Sciatic nerve (tissue), 2 donors: ENCODE measurements around the gene MT1G. TPM values are rescaled to one million over a fixed set of nuclear protein-coding genes. Genes with fewer than 3 reads are reported as not detected.

Experiments
- ATAC-seq: fragments of 200-7000 bp; cut with Tn5 transposase; one replicate; pipeline ENCODE4 v1.9.1; 2020; ENCODE audit warnings: mild to moderate bottlenecking, moderate library complexity
- DNase-seq: peaks from one replicate; pipeline ENCODE4 v3.0.0-alpha.2; 2020; ENCODE audit warnings: low spot score
- intact Hi-C: fragments of 100-400 bp; cut with DNase I; formaldehyde crosslinking; loops from one replicate; pipeline ENCODE4 v1.14.2; 2022
- total RNA-seq: library from RNA; stranded (reverse); fragmentation: NEBNext Ultra II Directional; extraction: Animal tissue kit (Norgen Biotek cat#: 25700); gene quantifications from one replicate; pipeline ENCODE4 v1.2.1, GENCODE V29; 2021
- donor health status: DM: no; HTN: no; CAD: no.
- donor health status: DM: no; HTN: no; CAD: no.

Gene MT1G
- total RNA-seq, 1 donor from 2014 or later, result 2.5 TPM

DNA sequence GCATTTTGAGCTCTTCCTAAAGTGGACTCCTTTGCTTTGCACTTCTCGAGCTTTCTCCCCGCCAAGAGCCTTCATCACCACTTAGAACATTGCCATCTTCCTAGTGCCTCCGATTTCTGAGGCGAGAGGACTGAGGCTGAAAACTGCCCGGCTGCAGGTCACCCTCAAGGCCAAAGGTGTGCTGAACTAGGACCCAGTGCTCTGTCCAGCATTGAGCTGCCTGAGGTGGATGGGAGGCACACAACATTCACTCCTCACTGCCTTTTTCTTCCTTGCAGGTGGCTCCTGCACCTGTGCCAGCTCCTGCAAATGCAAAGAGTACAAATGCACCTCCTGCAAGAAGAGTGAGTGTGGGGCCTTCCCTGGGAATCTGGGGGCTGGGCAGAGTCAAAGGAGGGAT is 24.0 kb downstream of the MT1G start:
- ATAC-seq (no peak), DNase-seq (no peak)
- intact Hi-C loops, result no loop called here

DNA sequence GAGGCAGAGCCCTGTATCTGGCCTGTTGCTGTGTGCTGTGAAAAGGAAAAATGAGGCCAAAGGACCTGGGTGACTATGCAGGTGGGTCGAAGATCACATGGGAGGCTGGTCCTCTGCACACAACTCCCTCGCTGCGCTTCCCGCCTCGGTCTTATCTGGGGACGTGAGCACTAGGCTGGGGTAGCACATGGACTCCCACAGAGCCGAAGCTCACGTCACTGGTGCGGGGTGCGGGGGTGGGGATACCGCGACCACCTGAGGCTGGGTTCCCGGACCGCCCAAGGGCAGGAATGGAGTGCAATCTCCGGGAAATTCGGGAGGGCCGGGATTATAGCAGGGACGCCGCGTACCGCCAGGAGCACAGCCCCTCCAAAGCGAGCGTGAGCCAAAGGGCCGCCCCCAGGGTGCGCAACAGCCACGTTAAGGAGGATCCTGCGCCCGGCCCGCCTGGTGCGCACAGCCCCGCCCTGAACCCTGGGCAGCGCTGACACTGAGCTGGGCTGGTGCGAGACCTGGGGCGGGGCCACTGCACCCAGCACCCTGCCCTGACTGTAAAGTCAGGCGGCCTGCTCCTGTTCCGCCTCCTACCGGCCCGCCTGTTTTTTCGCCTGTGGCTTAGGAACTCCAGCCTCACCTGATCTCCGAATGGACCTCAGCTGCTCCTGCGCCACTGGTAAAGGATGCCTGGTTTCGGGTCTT is 24.6 kb downstream of the MT1G start:
- peak; percentile 75 for DNase-seq
- intact Hi-C loops, result no loop called here
- peak; percentile 90 for ATAC-seq

DNA sequence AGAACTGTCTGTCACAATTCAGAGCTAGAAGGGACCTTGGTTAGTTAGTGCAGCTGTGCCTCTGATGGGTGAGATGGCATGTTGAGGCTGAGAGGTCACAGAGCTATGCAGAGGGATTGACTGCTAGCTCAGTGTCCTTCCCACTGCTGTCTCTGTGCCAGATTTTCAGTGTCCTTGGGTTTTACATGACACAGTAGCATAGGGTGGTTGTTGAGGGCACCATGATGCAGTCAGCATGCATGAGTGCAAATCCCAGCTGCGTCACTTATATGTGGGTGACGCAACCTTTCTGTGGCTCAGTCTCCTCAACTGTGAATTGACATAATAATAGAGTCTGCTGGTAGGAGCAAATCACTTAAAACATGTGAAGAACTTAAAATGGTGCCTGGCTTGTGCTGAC is 26.7 kb downstream of the MT1G start:
- intact Hi-C loops, result no loop called here
- DNase-seq (no peak), ATAC-seq (no peak)

DNA sequence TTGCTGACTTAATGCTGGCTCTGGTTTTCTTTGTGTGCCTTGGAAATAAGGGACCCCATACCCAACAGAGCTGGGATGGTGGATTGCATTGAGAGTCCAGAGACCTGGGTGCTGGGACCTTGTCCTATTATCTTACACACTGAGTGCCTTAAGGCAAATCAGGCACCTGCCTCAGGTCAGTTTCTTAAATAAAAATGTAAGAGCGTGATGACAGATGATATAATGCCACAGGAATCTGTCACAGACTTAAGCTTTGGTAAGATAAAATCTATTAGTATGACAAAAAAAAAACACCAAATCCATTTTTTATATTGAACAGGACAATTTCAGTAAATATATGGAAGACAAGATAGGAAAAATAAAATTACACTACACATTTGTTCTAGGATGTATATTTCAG is 27.8 kb downstream of the MT1G start:
- intact Hi-C loops, result no loop called here
- DNase-seq, result no peak
- no peak for ATAC-seq

DNA sequence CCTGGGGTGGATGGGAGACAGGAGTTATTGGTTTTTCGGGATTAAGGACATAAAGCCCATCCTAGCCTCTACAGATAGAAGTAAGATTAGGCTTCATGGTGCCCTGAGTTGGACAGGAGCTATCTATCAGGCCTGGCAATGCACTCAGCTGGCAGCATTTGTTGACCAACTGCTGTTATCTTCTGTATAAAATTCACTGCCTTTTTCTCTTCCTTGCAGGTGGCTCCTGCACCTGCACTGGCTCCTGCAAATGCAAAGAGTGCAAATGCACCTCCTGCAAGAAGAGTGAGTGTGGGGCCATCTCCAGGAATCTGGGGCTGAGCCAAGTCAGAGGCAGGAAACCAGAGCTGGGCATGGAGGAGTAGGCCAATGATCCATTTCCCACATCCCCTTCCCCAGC is 28.8 kb downstream of the MT1G start:
- ATAC-seq, result no peak
- intact Hi-C loops, result no loop called here
- peak; percentile 45 for DNase-seq

DNA sequence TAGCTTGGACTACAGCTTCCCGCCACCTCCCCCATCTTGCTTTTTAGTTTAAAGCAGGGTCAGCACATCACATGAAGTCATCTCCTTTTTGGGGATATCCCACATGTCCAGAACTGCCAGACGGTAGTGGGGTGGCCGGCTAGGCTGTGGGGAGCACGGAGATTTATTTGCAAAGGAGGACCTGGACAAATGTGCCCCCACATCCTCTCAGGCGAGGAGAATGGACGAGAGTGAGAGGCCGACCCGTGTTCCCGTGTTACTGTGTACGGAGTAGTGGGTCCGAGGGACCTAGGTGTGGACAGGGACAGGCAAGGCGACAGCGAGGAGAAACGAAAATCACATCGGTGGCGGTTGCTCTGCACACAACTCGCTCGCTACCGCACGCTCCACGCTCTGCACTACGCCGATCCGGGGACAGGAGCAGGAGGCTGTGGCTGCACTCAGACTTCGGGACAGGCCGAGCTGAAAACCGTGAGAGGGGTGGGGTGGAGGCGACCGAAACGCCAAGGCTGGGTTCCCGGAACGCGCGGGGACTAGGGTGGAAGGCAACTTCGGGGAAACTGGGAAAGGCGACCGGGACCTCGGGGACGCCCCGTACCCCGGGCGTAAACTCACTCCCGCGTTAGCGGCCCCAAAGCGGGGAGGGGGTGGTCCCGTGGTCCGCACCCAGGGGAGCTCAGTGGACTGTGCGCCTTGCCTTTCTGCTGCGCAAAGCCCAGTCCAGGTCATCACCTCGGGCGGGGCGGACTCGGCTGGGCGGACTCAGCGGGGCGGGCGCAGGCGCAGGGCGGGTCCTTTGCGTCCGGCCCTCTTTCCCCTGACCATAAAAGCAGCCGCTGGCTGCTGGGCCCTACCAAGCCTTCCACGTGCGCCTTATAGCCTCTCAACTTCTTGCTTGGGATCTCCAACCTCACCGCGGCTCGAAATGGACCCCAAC is 29.8 kb downstream of the MT1G start, which contains the start of gene MT1A:
MT1A (plus strand) TSS at position 853 of the 937 bp plus-strand sequence; CDS start at position 926, 73 bp downstream.
- intact Hi-C loops, result no loop called here
- DNase-seq, result peak; percentile 87
- ATAC-seq, result peak; percentile 88

DNA sequence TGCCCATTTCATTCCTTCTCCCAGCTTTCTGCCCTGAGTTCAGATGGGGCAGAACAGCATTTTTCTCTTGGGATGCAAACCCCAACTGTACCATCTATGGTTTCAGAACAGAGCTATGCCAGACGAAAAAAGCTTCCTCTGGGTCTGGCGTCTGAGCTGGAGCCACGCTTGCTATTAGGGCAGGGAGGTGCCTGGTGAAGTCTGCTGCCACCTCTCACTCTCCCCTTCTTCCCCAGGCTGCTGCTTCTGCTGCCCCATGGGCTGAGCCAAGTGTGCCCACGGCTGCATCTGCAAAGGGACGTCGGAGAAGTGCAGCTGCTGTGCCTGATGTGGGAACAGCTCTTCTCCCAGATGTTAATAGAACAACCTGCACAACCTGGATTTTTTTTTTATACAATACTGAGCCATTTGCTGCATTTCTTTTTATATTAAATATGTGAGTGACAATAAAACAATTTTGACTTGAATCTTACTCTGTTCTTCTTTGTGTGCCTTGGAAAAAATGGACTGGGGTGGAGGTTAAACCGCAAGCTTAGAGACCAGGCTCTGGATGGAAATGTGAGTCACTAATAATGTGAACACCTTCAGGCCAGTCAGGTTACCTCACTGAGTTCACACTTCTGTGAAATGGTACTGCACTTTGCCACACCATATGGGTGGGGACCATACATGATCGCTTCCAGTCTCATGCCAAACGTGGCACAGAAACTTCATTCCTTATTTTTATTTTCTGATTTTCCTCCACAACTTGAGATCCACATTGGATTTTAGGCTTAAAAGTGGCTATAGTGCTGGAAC is 31.1 kb downstream of the MT1G start:
- no peak for ATAC-seq
- intact Hi-C loops, result no loop called here
- DNase-seq, result peak; percentile 27

DNA sequence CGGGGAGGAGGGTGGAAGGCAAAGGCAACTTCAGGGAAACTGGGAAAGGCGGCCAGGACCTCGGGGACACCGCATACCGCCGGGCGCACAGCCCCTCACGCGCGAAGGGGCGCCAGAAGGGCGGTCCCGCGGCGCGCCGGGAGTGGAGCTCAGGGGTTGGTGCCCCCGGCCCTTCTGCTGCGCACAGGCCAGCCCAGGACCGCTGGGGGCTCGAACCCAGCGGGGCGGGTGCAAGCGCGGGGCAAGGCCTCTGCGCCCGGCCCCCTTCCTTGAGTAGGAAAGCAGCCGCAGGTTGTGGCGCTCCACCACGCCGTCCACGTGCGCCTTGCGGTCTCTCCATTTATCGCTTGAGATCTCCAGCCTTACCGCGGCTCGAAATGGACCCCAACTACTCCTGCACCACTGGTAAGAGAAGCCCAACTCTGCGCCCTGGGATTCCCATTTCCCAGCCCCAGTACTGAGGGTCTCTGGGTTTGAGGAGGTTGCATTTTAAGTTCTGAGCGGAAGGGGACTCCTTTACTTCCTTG is 32.4 kb downstream of the MT1G start:
- intact Hi-C loops, result no loop called here
- ATAC-seq (no peak), DNase-seq (no peak)

DNA sequence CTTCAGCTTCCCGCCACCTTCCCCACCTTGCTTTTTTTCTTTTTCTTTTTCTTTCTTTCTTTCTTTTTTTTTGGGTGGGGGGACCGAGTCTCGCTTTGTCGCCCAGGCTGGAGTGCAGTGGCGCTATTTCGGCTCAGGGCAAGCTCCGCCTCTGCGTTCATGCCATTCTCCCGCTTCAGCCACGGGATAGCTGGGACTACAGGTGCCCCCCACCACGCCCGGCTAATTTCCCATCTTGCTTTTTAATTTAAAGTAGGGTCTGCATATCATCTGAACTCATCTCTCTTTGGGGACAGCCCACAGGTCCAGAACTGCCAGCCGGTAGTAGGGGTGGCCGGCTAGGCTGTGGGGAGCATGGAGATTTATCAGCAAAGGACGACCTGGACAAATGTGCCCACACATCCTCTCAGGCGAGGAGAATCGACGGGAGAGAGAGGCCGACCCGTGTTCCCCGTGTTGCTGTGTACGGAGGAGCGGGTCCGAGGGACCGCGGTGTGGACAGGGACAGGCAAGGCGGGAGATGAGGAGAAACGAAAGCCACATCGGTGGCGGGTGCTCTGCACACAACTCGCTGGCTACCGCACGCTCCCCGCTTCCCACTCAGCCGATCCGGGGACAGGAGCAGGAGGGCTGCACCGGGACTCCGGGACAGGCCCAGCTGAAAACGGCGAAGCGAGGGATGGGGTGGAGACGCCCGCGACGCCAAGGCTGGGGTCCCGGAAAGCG is 33.0 kb downstream of the MT1G start:
- DNase-seq (peak; percentile 53), ATAC-seq (no peak)
- intact Hi-C loops, result no loop called here

DNA sequence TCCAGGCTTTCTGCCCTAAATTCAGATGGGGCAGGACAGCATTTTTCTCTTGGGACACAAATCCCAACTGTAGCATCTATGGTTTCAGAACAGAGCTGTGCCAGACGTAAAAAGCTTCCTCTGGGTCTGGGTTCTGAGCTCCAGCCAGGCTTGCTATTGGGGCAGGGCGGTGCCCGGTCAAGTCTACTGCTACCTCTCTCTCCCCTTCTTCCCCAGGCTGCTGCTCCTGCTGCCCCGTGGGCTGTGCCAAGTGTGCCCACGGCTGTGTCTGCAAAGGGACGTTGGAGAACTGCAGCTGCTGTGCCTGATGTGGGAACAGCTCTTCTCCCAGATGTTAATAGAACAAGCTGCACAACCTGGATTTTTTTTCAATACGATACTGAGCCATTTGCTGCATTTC is 34.3 kb downstream of the MT1G start:
- DNase-seq (peak; percentile 44), ATAC-seq (no peak)
- intact Hi-C loops, result no loop called here

DNA sequence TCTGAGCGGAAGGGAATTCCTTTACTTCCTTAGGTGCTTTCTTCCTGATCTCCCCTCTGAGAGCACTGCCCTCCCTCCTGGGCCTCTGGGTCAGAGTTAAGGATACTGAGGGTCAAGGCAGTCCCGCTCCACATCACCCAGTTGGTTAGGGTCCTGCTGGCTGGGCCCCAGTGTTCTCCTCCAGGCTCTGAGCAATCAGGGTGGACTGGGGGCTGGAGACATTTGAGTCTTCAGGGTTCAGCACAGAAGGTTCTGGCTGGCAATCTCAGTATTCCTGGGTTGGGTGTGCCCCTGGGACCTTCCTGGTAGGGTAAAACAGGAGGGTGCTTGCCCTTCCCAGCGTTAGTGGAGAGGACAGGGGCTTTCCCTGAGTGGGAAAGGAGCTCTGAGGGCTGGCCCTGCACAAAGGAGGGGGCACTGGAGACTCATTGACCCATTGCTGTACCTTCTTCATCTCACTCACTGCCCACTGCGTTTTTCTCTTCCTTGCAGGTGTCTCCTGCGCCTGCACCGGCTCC is 35.0 kb downstream of the MT1G start:
- peak; percentile 5 for ATAC-seq
- peak; percentile 51 for DNase-seq
- intact Hi-C loops, result no loop called here

DNA sequence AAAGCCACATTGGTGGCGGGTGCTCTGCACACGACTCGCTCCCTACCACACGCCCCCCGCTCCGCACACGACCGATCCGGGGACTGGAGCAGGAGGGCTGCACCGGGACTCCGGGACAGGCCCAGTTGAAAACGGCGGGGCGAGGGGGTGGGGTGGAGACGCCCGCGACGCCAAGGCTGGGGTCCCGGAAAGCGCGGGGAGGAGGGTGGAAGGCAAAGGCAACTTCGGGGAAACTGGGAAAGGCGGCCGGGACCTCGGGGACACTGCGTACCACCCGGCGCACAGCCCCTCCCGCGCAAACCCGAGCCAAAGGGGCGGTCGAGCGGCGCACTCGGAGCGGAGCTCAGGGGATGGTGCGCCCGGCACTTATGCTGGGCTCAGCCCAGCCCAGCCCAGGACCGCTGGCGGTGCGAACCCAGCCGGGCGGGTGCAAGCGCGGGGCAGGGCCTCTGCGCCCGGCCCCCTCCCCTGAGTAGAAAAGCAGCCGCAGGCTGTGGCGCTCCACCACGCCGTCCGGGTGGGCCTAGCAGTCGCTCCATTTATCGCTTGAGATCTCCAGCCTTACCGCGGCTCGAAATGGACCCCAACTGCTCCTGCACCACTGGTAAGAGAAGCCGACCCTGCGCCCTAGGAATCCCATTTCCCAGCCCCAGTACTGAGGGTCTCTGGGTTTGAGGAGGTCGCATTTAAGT is 35.6 kb downstream of the MT1G start, which contains the start of gene MT1M:
MT1M (plus strand) TSS at position 504 of the 692 bp plus-strand sequence; CDS start at position 577, 73 bp downstream.
- DNase-seq, result peak; percentile 66
- intact Hi-C loops, result no loop called here
- ATAC-seq, result peak; percentile 82

DNA sequence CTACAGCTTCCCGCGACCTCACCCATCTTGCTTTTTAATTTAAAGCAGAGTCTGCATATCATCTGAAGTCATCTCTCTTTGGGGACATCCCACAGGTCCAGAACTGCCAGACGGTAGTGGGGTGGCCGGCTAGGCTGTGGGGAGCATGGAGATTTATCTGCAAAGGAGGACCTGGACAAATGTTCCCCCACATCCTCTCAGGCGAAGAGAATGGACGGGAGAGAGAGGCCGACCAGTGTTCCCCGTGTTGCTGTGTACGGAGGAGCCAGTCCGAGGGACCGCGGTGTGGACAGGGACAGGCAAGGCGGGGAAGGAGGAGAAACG is 36.1 kb downstream of the MT1G start:
- ATAC-seq (no peak), DNase-seq (no peak)
- intact Hi-C loops, result no loop called here

DNA sequence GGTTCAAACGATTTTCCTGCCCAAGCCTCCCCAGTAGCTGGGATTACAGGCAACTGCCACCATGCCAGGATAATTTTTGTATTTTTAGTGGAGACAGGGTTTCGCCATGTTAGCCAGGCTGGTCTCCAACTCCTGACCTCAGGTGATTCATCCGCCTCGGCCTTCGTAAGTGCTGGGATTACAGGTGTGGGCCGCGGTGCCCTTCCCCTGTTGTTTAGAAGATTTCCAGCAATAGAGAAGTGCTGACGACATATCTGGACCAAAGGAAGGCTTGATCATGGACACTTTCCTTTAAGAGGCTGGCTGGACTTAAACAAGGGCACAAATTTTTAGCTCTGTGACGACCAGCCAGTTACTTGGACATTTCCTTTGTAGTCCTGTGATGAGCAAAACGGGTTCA is 36.7 kb downstream of the MT1G start:
- DNase-seq, result peak; percentile 44
- no peak for ATAC-seq
- intact Hi-C loops, result no loop called here

DNA sequence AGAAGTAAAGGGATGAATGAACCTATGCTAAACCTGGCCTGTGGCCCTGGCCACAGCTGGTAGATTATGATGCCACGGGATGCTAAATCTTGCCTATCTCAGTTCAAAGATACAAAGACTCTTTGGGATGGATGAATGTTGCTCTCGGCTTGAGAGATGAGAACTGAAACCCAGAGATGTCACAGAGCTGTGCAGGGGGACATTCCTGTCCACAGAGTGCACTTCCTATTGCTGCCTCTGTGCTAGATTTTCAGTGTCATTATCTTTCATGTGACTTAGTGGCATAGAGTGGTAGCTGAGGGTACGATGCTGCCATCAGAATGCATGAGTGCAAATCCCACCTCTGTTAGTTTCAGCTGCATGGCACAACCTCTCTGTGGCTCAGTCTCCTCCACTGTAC is 37.7 kb downstream of the MT1G start:
- no peak for ATAC-seq
- intact Hi-C loops, result no loop called here
- DNase-seq, result no peak

DNA sequence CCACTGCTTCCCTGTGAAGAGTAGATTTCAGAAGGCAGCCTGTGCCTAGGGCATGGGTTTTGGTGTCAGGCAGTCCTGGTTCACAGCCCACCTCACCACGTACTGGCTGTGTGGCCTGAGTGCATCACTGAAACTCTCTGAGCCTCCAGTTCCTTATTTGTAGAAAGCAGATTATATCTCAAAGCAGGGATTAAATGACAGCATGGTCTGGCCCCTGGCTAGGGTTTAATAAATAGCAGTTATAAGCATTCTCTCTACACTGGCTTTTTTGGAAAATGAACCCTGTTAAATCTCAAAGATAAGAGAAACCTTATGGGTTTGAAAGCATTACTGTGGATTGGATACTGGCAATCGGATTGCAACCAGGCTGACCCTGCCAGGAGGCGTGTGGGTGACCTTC is 38.3 kb downstream of the MT1G start:
- DNase-seq (no peak), ATAC-seq (no peak)
- intact Hi-C loops, result no loop called here

DNA sequence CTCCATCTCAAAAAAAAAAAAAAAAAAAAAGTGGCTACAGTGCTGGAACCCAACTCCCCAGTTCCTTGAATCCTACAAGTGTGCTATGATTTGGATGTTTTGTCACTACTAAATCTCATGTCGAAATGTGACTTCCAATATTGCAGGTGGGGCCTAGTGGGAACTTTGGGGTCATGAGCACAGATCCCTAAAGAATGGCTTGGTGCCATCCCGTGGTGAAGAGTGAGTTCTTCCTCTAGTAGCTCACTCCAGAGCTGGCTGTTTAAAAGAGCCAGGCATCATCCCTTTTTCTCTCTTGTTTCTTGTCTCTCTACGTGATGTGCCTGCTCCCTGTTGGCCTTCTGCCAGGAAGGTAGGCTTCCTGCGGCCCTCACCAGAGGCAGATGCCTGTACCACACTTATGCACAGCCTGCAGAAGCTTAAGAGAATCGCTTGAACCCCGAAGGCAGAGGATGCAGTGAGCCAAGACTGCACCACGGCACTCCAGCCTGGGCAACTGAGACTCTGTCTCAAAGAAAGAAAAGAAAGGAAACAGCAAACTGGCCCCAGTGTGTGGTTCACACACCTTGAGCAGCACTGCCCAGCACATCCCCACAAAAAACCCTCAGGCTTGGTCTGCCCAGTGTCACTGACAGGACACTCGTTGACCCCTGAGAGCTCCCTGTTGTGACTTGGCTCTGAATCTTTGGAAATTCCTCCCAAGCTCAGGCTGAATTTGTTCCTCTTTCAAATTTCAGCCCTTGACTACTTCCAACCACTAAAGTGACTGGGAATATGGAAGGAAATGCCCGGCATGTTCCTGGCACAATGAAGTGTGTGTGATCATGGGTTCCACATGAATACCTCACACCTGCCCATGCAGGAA is 39.1 kb downstream of the MT1G start:
- ATAC-seq (no peak), DNase-seq (peak; percentile 53)
- intact Hi-C loops, result no loop called here
